Activated CD8-positive, alpha-beta T cell treated with anti-CD3 and anti-CD28 coated beads for 36 hours (primary cell): ENCODE measurements around the gene CRACDL. TPM values are rescaled to one million over a fixed set of nuclear protein-coding genes. Genes with fewer than 3 reads are reported as not detected.
"Not testable (repeated sequence)": the region's sequence is repeated elsewhere in the genome, so short reads cannot be mapped to it uniquely, and the experiment has no call there.

Experiments
- ATAC-seq: fragments of 200-7000 bp; cut with Tn5 transposase; one replicate; pipeline ENCODE4 v1.10.0; 2021; ENCODE audit warnings: mild to moderate bottlenecking, moderate library complexity
- CTCF ChIA-PET: fragments of 350-600 bp; sonication (Branson Sonifier 250); formaldehyde crosslinking; loops from one replicate; lab custom pipeline; 2021; ENCODE audit warnings: antibody characterized with exemption; lab: Charles Lee
- POLR2A ChIA-PET: fragments of 350-600 bp; sonication (Branson Sonifier 250); formaldehyde crosslinking; loops from one replicate; lab custom pipeline; 2021; ENCODE audit warnings: antibody characterized with exemption; lab: Charles Lee
- DNase-seq: peaks from one replicate; pipeline ENCODE4 v3.0.0-alpha.2; 2020
- H3K27ac Mint-ChIP-seq: one replicate; pipeline ENCODE4 v1.8.0; 2021; ENCODE audit warnings: mild to moderate bottlenecking, mixed read lengths
- H3K27me3 Mint-ChIP-seq: one replicate; pipeline ENCODE4 v1.8.0; 2021; ENCODE audit warnings: mixed read lengths
- H3K36me3 Mint-ChIP-seq: one replicate; pipeline ENCODE4 v1.8.0; 2021; ENCODE audit warnings: low read depth, mixed read lengths
- H3K4me1 Mint-ChIP-seq: one replicate; pipeline ENCODE4 v1.8.0; 2021; ENCODE audit warnings: low read depth, mixed read lengths
- H3K4me3 Mint-ChIP-seq: one replicate; pipeline ENCODE4 v1.8.0; 2021; ENCODE audit warnings: mild to moderate bottlenecking, moderate library complexity, mixed read lengths
- H3K9me3 Mint-ChIP-seq: one replicate; pipeline ENCODE4 v1.8.0; 2021; ENCODE audit warnings: mixed read lengths
- CTCF ChIP-seq: fragments of 200-600 bp; IDR thresholded peaks from one replicate; pipeline ENCODE4 v1.8.0; 2022; ENCODE audit warnings: antibody characterized with exemption, mild to moderate bottlenecking
- intact Hi-C: fragments of 100-400 bp; cut with micrococcal nuclease; formaldehyde crosslinking; loops from one replicate; pipeline ENCODE4 v1.10.0; 2022
- total RNA-seq, 2 experiments: library from RNA; stranded (reverse); gene quantifications; one replicate each; pipeline ENCODE4 v1.2.3, GENCODE V29; 2021

Gene CRACDL
- total RNA-seq, 2 experiments from 2014 or later: 0.09 to 0.38 TPM

DNA sequence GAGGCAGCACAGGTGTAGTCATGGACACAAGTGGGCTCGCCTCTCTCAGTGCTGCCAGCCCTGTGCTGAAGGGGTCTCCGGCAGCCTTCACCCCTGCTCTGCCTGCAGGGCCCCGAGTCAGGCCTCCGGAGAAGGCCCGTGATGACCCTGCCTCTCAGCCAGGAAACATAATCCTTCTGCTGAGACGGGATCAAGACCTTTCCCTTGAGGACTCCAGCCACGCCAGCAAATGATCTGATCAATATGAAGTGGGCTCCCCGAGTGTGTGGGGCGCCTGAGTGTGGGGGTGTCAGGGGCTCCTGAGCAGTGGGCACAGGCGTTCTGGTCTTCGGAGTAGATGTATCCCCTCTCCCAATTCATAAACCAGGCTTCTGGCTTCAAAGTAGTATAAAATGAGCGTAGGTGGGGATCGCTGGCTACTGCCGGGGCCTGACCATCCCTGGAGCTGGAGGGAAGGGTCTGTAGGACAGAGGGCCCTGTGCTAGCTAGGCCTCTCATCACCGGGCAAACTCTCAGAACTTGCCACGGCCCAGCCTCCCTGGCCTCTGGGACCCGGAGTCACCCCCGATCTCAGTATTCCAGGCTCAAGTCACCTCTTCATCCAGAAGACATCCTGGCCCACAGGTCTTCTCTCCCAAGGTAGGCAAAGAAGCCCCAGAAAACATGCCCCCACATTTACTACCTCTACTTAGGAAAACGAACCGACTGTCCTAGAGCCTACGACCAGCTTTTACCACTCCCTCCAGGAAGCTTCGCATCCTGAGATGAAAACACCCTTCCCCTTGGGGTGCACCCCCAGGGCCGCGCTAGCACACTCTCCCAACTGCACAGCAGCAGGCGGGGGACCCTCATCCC lies 33.6 kb downstream of the CRACDL start:
- intact Hi-C loops: no loop called here
- TF ChIP-seq CTCF: no peak
- Mint-ChIP-seq H3K36me3 (no peaks in the 10 kb centered on the region), H3K9me3 (no peaks in the 10 kb centered on the region), H3K4me1 (no peaks in the 10 kb centered on the region), H3K4me3 (no peak overlapping the region), H3K27ac (no peak overlapping the region), H3K27me3 (no peaks in the 10 kb centered on the region)
- ChIA-PET CTCF (no interaction called here), POLR2A (interaction anchor here (1.5 kb wide), 1 partner anchor 11 kb away, joined by 4 read pairs; no protein-coding TSS in a partner anchor)
- ATAC-seq: no peak
- DNase-seq: no peak

DNA sequence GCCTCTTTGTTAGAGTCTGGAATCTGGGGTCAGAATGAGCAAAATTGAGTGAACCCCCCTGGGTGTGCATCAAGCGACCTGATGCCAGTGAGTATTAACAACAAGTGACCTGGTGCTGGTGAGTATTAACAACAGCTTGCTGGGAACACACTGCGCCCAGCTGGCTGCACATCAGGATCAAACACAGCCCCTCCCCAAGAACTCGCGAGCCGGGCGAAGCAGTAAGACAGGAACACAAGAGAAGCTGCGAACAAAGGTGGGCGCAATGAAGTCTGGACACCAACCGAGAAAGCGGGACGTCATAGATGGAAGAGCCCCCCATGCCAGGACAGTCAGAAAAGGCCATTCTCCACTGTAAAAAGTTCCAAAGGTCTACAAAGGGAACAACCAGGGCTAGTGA lies 34.3 kb downstream of the CRACDL start:
- Mint-ChIP-seq H3K9me3 (no peaks in the 10 kb centered on the region), H3K36me3 (no peaks in the 10 kb centered on the region), H3K4me1 (no peaks in the 10 kb centered on the region), H3K4me3 (no peak overlapping the region), H3K27me3 (no peaks in the 10 kb centered on the region), H3K27ac (no peak overlapping the region)
- intact Hi-C loops: no loop called here
- CTCF ChIA-PET: no interaction called here
- POLR2A ChIA-PET: no interaction called here
- ATAC-seq (no peak), DNase-seq (no peak)
- no peak for TF ChIP-seq CTCF

DNA sequence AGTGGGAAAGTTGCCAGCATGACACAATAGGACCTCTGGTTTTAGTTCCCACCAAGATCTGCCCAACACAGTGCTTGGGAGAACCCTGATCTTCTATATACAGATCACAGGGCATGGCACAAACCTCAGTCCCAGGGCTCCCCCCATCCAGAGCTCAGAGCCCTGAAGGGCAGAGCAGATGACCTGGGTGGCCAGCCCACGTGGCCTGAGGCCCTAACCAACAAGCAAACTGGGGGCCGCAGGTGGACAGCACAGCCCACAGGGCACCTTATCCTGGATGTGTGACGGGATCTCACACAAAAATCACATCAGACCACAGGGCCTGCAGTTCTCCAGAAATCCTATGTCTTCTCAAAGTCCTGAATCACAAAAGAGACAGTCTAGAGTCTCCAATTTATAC lies 34.7 kb downstream of the CRACDL start:
- no peaks in the 10 kb centered on the region for H3K9me3 Mint-ChIP-seq
- DNase-seq (no peak), ATAC-seq (no peak)
- no peaks in the 10 kb centered on the region for H3K36me3 Mint-ChIP-seq
- no peak overlapping the region for H3K4me3 Mint-ChIP-seq
- no peak overlapping the region for H3K27ac Mint-ChIP-seq
- no peaks in the 10 kb centered on the region for H3K27me3 Mint-ChIP-seq
- POLR2A ChIA-PET: no interaction called here
- no peak for TF ChIP-seq CTCF
- CTCF ChIA-PET: no interaction called here
- intact Hi-C loops: no loop called here
- no peaks in the 10 kb centered on the region for H3K4me1 Mint-ChIP-seq

DNA sequence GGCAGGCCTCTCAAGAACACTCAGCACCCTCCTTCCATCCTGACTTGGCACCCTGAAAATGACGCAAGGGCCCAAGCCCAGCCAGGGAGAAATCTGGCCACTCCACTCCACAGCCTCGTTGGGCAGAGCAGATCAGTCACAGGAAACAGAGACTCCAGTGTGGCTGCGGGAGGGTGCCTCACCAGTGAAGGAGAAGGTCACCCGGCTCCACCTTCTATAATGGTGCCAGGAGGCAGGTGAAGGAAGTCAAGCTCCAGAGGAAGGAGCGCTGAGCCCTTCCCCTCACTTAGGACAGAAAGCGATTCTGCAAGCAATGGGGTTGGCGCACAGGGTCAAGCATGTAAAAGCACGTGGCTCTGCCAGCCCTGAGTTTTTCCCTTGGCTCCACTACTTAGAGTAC lies 35.3 kb downstream of the CRACDL start:
- H3K27me3 Mint-ChIP-seq: no peaks in the 10 kb centered on the region
- no peak for TF ChIP-seq CTCF
- POLR2A ChIA-PET: no interaction called here

DNA sequence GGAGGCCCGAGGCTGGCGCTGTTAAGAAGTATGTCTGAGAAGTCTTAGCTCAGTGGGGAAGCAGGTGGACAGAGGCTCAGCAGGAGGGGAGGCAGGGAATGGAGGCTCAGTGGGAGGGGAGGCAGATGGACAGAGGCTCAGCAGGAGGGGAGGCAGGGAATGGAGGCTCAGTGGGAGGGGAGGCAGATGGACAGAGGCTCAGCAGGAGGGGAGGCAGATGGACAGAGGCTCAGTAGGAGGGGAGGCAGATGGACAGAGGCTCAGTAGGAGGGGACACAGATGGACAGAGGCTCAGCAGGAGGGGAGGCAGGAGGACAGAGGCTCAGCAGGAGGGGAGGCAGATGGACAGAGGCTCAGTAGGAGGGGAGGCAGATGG lies 36.3 kb downstream of the CRACDL start:
- H3K27ac Mint-ChIP-seq, H3K4me3 Mint-ChIP-seq, POLR2A ChIA-PET, H3K4me1 Mint-ChIP-seq, ATAC-seq, H3K36me3 Mint-ChIP-seq, intact Hi-C loops, H3K9me3 Mint-ChIP-seq, H3K27me3 Mint-ChIP-seq, DNase-seq: not testable (repeated sequence)
- CTCF ChIA-PET: interaction anchor here (0.7 kb wide), 1 partner anchor 243 kb away, joined by 3 read pairs; no protein-coding TSS in a partner anchor

More for the DNA sequence above, 35.3 kb downstream of the CRACDL start:
- DNase-seq (no peak), ATAC-seq (no peak)
- H3K27ac Mint-ChIP-seq: no peak overlapping the region
- intact Hi-C loops: no loop called here
- no peak overlapping the region for H3K4me3 Mint-ChIP-seq
- no peaks in the 10 kb centered on the region for H3K4me1 Mint-ChIP-seq
- no peaks in the 10 kb centered on the region for H3K36me3 Mint-ChIP-seq
- H3K9me3 Mint-ChIP-seq: no peaks in the 10 kb centered on the region
- CTCF ChIA-PET: no interaction called here
